ENCODE results near the gene PAX5.

PAX5 gene

GRCh38 chr9:37034938-37035647, 1.0 kb upstream of the PAX5 start (continued):
- TF ChIP-seq ZBTB49 (tag by site-specific recombination; IDR thresholded peaks at IDR 0.05; ENCODE audit: low read depth) (no peak), MZF1 (tag by site-specific recombination; IDR thresholded peaks at IDR 0.05; ENCODE audit: borderline replicate concordance) (no peak)

GRCh38 chr9:37034305-37034937, 353 bp upstream of the PAX5 start:
- POLR2A ChIA-PET: interaction anchor here (0.6 kb wide), 1 partner anchor 453 kb away, joined by 7 read pairs; no protein-coding TSS in a partner anchor
- Histone ChIP-seq H3K4me3 (ENCODE audit: low read depth, low read length) (no peak overlapping the region), H3K4me1 (ENCODE audit: control insufficient read depth, insufficient read depth, low read length) (no peaks in the 10 kb centered on the region)

More at GRCh38 chr9:37034305-37034937, 353 bp upstream of the PAX5 start:
- Histone ChIP-seq H3K27ac (ENCODE audit: extremely low read depth, low read depth, low read length) (no peak overlapping the region), H3K36me3 (ENCODE audit: control insufficient read depth in 2 of 2, insufficient read depth in 1 of 2, low read length in 2 of 2) (no peaks in the 10 kb centered on the region), H3K9me3 (ENCODE audit: control insufficient read depth, insufficient read depth, low read depth, low read length) (no peaks in the 10 kb centered on the region)
- CTCF ChIA-PET: interaction anchor here (1.3 kb wide), 1 partner anchor 11 kb away, joined by 3 read pairs; no protein-coding TSS in a partner anchor
- TF ChIP-seq, protein P1, sequence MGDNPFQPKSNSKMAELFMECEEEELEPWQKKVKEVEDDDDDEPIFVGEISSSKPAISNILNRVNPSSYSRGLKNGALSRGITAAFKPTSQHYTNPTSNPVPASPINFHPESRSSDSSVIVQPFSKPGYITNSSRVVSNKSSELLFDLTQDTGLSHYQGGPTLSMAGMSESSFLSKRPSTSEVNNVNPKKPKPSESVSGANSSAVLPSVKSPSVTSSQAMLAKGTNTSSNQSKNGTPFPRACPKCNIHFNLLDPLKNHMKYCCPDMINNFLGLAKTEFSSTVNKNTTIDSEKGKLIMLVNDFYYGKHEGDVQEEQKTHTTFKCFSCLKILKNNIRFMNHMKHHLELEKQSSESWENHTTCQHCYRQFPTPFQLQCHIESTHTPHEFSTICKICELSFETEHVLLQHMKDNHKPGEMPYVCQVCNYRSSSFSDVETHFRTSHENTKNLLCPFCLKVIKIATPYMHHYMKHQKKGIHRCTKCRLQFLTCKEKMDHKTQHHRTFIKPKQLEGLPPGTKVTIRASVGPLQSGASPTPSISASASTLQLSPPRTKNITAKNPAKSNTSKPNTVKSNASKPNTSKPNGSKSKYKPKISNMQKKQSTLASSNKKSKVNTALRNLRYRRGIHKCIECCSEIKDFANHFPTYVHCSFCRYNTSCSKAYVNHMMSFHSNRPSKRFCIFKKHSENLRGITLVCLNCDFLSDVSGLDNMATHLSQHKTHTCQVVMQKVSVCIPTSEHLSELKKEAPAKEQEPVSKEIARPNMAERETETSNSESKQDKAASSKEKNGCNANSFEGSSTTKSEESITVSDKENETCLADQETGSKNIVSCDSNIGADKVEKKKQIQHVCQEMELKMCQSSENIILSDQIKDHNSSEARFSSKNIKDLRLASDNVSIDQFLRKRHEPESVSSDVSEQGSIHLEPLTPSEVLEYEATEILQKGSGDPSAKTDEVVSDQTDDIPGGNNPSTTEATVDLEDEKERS (tag by site-specific recombination; IDR thresholded peaks at IDR 0.05): no peak
- TF ChIP-seq ZNF24 (tag by site-specific recombination; IDR thresholded peaks at IDR 0.05) (no peak), ZNF510 (tag by site-specific recombination; IDR thresholded peaks at IDR 0.05; ENCODE audit: insufficient replicate concordance) (no peak), REPIN1 (tag by site-specific recombination; IDR thresholded peaks at IDR 0.05; ENCODE audit: low read depth) (no peak), ZNF146 (tag by site-specific recombination; IDR thresholded peaks at IDR 0.05) (no peak), ZSCAN4 (tag by site-specific recombination; IDR thresholded peaks at IDR 0.05) (no peak), ZNF148 (tag by site-specific recombination; IDR thresholded peaks at IDR 0.05; ENCODE audit: borderline replicate concordance) (no peak), ZNF426 (tag by site-specific recombination; IDR thresholded peaks at IDR 0.05) (no peak), ZNF10 (tag by site-specific recombination; IDR thresholded peaks at IDR 0.05) (no peak), ZBTB20 (tag by site-specific recombination; IDR thresholded peaks at IDR 0.05) (no peak), ZNF175 (tag by site-specific recombination; IDR thresholded peaks at IDR 0.05) (no peak)

All from HEK293 (cell line).